Measurements from ENCODE around the gene ERP44.
"Not testable (repeated sequence)": the region's sequence is repeated elsewhere in the genome, so short reads cannot be mapped to it uniquely, and the experiment has no call there.

ERP44 gene

DNA sequence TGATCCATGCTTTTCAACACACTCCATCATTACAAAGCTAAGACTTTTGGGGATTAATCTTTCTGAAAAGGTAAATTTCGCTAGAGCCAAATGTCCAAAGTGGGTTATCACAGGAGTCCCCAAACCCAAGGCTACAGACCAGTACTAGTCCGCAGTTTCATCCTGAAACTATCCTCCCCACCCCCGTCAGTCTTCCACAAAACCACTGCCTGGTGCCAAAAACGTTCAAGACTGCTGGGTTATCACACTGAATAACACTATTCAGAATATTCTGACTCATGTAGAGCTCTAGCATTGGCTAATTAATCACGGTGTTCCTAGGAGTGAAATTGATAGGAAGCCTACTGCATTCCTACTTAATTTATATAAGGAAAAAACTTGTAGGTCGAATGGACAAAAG, 24.7 kb downstream of the ERP44 start:
- Histone ChIP-seq H3K27ac (ENCODE audit: low read length) (no peak overlapping the region), H3K9ac (ENCODE audit: low read depth, low read length) (no peak overlapping the region), H2AFZ (ENCODE audit: low read depth, low read length) (no peak overlapping the region), H3K4me1 (ENCODE audit: insufficient read depth, low read length) (no peaks in the 10 kb centered on the region), H3K79me2 (ENCODE audit: insufficient read depth, low read length) (peaks cover 51% of the 10 kb centered on the region), H3K36me3 (ENCODE audit: insufficient read depth, low read length) (no peaks in the 10 kb centered on the region), H3K9me3 (ENCODE audit: insufficient read depth, low read length, severe bottlenecking) (no peaks in the 10 kb centered on the region), H4K20me1 (ENCODE audit: insufficient read depth, low read length) (peaks cover 4% of the 10 kb centered on the region; the same call in 1 of the 2 replicates), H3K4me2 (ENCODE audit: insufficient read depth, low read length) (no peak overlapping the region), H3K4me3 (ENCODE audit: low read depth in 1 of 2, low read length in 2 of 2) (no peak overlapping the region), H3K27me3 (ENCODE audit: insufficient read depth, low read length, poor library complexity) (no peaks in the 10 kb centered on the region)
- no peak for ATAC-seq (ENCODE audit: insufficient read depth, low read depth)
- DNase-seq = no peak
- no peak for TF ChIP-seq EZH2 (IDR thresholded peaks at IDR 0.05; ENCODE audit: borderline replicate concordance, low read depth, low read length, severe bottlenecking)

DNA sequence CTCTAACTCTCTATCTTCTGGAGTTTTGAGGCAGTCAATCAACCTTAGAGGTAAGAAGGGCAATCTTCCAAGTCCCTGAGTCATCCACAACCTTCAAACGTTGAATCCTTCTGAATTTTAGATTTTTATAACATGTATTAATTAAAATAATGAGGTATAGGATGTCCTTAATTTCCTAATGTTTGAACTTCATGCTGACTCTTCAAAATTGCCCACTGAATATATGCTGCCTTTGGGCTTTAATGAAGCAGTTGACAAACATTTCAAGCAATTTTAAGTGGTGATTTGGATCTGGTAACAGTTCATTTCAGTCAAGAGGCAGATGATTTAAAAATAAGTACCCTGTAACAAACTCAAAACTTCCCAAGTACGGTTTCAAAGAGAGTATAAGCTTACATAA, 26.0 kb downstream of the ERP44 start:
- H3K9ac ChIP-seq (ENCODE audit: low read depth, low read length) = no peak overlapping the region
- H3K4me1 ChIP-seq (ENCODE audit: insufficient read depth, low read length) = no peaks in the 10 kb centered on the region
- no peaks in the 10 kb centered on the region for H3K36me3 ChIP-seq (ENCODE audit: insufficient read depth, low read length)
- no peak overlapping the region for H3K27ac ChIP-seq (ENCODE audit: low read length)
- no peaks in the 10 kb centered on the region for H3K27me3 ChIP-seq (ENCODE audit: insufficient read depth, low read length, poor library complexity)
- no peak overlapping the region for H2AFZ ChIP-seq (ENCODE audit: low read depth, low read length)
- H3K79me2 ChIP-seq (ENCODE audit: insufficient read depth, low read length) = peaks cover 40% of the 10 kb centered on the region
- TF ChIP-seq, protein P1, sequence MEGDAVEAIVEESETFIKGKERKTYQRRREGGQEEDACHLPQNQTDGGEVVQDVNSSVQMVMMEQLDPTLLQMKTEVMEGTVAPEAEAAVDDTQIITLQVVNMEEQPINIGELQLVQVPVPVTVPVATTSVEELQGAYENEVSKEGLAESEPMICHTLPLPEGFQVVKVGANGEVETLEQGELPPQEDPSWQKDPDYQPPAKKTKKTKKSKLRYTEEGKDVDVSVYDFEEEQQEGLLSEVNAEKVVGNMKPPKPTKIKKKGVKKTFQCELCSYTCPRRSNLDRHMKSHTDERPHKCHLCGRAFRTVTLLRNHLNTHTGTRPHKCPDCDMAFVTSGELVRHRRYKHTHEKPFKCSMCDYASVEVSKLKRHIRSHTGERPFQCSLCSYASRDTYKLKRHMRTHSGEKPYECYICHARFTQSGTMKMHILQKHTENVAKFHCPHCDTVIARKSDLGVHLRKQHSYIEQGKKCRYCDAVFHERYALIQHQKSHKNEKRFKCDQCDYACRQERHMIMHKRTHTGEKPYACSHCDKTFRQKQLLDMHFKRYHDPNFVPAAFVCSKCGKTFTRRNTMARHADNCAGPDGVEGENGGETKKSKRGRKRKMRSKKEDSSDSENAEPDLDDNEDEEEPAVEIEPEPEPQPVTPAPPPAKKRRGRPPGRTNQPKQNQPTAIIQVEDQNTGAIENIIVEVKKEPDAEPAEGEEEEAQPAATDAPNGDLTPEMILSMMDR (IDR thresholded peaks at IDR 0.05; ENCODE audit: borderline replicate concordance, extremely low read depth, low read length, poor library complexity, severe bottlenecking) = no peak
- TF ChIP-seq EZH2 (IDR thresholded peaks at IDR 0.05; ENCODE audit: borderline replicate concordance, low read depth, low read length, severe bottlenecking) = no peak
- DNase-seq = no peak
- peaks cover 4% of the 10 kb centered on the region; the same call in 1 of the 2 replicates for H4K20me1 ChIP-seq (ENCODE audit: insufficient read depth, low read length)
- no peaks in the 10 kb centered on the region for H3K9me3 ChIP-seq (ENCODE audit: insufficient read depth, low read length, severe bottlenecking)
- no peak overlapping the region for H3K4me2 ChIP-seq (ENCODE audit: insufficient read depth, low read length)
- no peak overlapping the region for H3K4me3 ChIP-seq (ENCODE audit: low read depth in 1 of 2, low read length in 2 of 2)
- no peak for ATAC-seq (ENCODE audit: insufficient read depth, low read depth)

DNA sequence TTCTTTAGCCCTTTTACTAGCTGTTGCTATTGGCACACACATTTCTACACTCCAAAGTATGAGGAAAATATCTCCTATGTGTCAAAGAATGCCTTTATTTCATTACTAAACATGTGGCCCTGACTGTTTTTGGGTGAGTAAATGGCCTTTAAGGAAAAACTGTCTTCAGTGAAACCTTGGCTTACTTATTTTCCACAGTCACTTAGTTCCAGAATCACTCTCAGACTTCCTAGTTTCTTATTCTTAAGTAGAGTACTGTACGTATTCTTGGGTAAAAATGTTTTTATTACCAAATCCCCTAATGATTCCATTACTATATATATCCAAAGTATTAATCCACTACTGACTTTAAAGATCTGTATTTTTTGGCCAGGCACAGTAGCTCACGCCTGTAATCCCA, 27.5 kb downstream of the ERP44 start:
- Histone ChIP-seq H3K4me3 (ENCODE audit: low read depth in 1 of 2, low read length in 2 of 2) (no peak overlapping the region), H3K36me3 (ENCODE audit: insufficient read depth, low read length) (no peaks in the 10 kb centered on the region), H2AFZ (ENCODE audit: low read depth, low read length) (no peak overlapping the region), H4K20me1 (ENCODE audit: insufficient read depth, low read length) (peaks cover 4% of the 10 kb centered on the region; the same call in 1 of the 2 replicates), H3K4me1 (ENCODE audit: insufficient read depth, low read length) (peaks cover 8% of the 10 kb centered on the region), H3K79me2 (ENCODE audit: insufficient read depth, low read length) (peaks cover 26% of the 10 kb centered on the region), H3K9me3 (ENCODE audit: insufficient read depth, low read length, severe bottlenecking) (no peaks in the 10 kb centered on the region), H3K9ac (ENCODE audit: low read depth, low read length) (no peak overlapping the region), H3K27me3 (ENCODE audit: insufficient read depth, low read length, poor library complexity) (no peaks in the 10 kb centered on the region), H3K27ac (ENCODE audit: low read length) (no peak overlapping the region), H3K4me2 (ENCODE audit: insufficient read depth, low read length) (no peak overlapping the region)
- ATAC-seq (ENCODE audit: insufficient read depth, low read depth) = no peak
- DNase-seq = no peak
- no peak for TF ChIP-seq EZH2 (IDR thresholded peaks at IDR 0.05; ENCODE audit: borderline replicate concordance, low read depth, low read length, severe bottlenecking)
- TF ChIP-seq, protein P1 (IDR thresholded peaks at IDR 0.05; ENCODE audit: borderline replicate concordance, extremely low read depth, low read length, poor library complexity, severe bottlenecking) = no peak

- Histone ChIP-seq H3K9ac (ENCODE audit: low read depth, low read length) (no peak overlapping the region), H3K4me1 (ENCODE audit: insufficient read depth, low read length) (peaks cover 11% of the 10 kb centered on the region), H3K27ac (ENCODE audit: low read length) (no peak overlapping the region), H3K4me3 (ENCODE audit: low read depth in 1 of 2, low read length in 2 of 2) (no peak overlapping the region), H3K36me3 (ENCODE audit: insufficient read depth, low read length) (no peaks in the 10 kb centered on the region), H3K27me3 (ENCODE audit: insufficient read depth, low read length, poor library complexity) (no peaks in the 10 kb centered on the region), H4K20me1 (ENCODE audit: insufficient read depth, low read length) (peaks cover 4% of the 10 kb centered on the region; the same call in 1 of the 2 replicates), H3K79me2 (ENCODE audit: insufficient read depth, low read length) (peaks cover 27% of the 10 kb centered on the region), H3K9me3 (ENCODE audit: insufficient read depth, low read length, severe bottlenecking) (no peaks in the 10 kb centered on the region), H2AFZ (ENCODE audit: low read depth, low read length) (no peak overlapping the region), H3K4me2 (ENCODE audit: insufficient read depth, low read length) (no peak overlapping the region)
- ATAC-seq (ENCODE audit: insufficient read depth, low read depth) = no peak
- TF ChIP-seq, protein P1 (IDR thresholded peaks at IDR 0.05; ENCODE audit: borderline replicate concordance, extremely low read depth, low read length, poor library complexity, severe bottlenecking) = no peak
- TF ChIP-seq EZH2 (IDR thresholded peaks at IDR 0.05; ENCODE audit: borderline replicate concordance, low read depth, low read length, severe bottlenecking) = no peak
- no peak for DNase-seq
These were observed 28.4 kb downstream of the ERP44 start for GRCh38 chr9:100070104-100071041.

DNA sequence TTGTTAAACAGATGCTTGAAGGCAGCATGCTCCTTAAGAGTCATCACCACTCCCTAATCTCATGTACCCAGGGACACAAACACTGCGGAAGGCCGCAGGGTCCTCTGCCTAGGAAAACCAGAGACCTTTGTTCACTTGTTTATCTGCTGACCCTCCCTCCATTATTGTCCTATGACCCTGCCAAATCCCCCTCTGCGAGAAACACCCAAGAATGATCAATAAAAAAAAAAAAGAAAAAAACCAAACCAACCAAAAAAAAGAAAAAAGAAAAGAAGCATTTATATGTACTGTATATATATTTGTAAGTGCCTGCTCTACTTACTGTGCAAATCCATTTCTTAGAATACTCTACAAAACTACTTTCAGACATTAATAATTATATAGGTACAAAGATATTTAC, 29.7 kb downstream of the ERP44 start:
- peaks cover 11% of the 10 kb centered on the region for H3K4me1 ChIP-seq (ENCODE audit: insufficient read depth, low read length)
- not testable (repeated sequence) for H3K27me3 ChIP-seq (ENCODE audit: insufficient read depth, low read length, poor library complexity); ATAC-seq (ENCODE audit: insufficient read depth, low read depth); H3K9me3 ChIP-seq (ENCODE audit: insufficient read depth, low read length, severe bottlenecking); H4K20me1 ChIP-seq (ENCODE audit: insufficient read depth, low read length); H3K4me2 ChIP-seq (ENCODE audit: insufficient read depth, low read length); H3K27ac ChIP-seq (ENCODE audit: low read length); H3K36me3 ChIP-seq (ENCODE audit: insufficient read depth, low read length); H3K4me3 ChIP-seq (ENCODE audit: low read depth in 1 of 2, low read length in 2 of 2); H2AFZ ChIP-seq (ENCODE audit: low read depth, low read length); H3K9ac ChIP-seq (ENCODE audit: low read depth, low read length); DNase-seq
- H3K79me2 ChIP-seq (ENCODE audit: insufficient read depth, low read length) = peaks cover 27% of the 10 kb centered on the region; the same call in 1 of the 2 replicates
